Mesendoderm (in vitro differentiated cells): ENCODE measurements around the gene KRT84. TPM values are rescaled to one million over a fixed set of nuclear protein-coding genes. Genes with fewer than 3 reads are reported as not detected.

ENCODE experiments used
- DNase-seq: peaks from one replicate; pipeline ENCODE4 v3.0.0; 2013
- H2AK5ac ChIP-seq: 2 replicates; pipeline ENCODE4 v1.6.1; 2013; ENCODE audit warnings: low read length, inconsistent platforms
- H2BK120ac ChIP-seq: 2 replicates; pipeline ENCODE4 v1.6.1; 2013; ENCODE audit warnings: low read depth, mild to moderate bottlenecking, low read length, moderate library complexity, mixed read lengths
- H2BK15ac ChIP-seq: replicated peaks from 2 replicates; pipeline ENCODE4 v1.6.1; 2013; ENCODE audit warnings: low read depth, mild to moderate bottlenecking, moderate library complexity
- H2BK5ac ChIP-seq: 2 replicates; pipeline ENCODE4 v1.6.1; 2013; ENCODE audit warnings: low read length, inconsistent platforms
- H3K18ac ChIP-seq: 2 replicates; pipeline ENCODE4 v1.6.1; 2013; ENCODE audit warnings: mild to moderate bottlenecking, low read length, mixed read lengths
- H3K23ac ChIP-seq: one replicate; pipeline ENCODE4 v1.6.1; 2013; ENCODE audit warnings: low read length
- H3K27ac ChIP-seq: 2 replicates; pipeline ENCODE4 v1.5.1; 2013; ENCODE audit warnings: low read depth, mild to moderate bottlenecking, inconsistent platforms, low read length, moderate library complexity
- H3K27me3 ChIP-seq: 2 replicates; pipeline ENCODE4 v1.6.1; 2013; ENCODE audit warnings: low read length, control low read depth, mild to moderate bottlenecking, inconsistent platforms; ENCODE audit not compliant: insufficient read depth, poor library complexity
- H3K36me3 ChIP-seq: 2 replicates; pipeline ENCODE4 v1.6.1; 2013; ENCODE audit warnings: low read length, inconsistent platforms; ENCODE audit not compliant: control insufficient read depth, insufficient read depth
- H3K4ac ChIP-seq: one replicate; pipeline ENCODE4 v1.6.1; 2013; ENCODE audit warnings: low read depth, mild to moderate bottlenecking, low read length, moderate library complexity
- H3K4me1 ChIP-seq: 2 replicates; pipeline ENCODE4 v1.6.1; 2013; ENCODE audit warnings: low read depth, low read length, inconsistent platforms; ENCODE audit not compliant: control insufficient read depth
- H3K4me2 ChIP-seq: 2 replicates; pipeline ENCODE4 v1.6.1; 2013; ENCODE audit warnings: low read length
- H3K4me3 ChIP-seq: 2 replicates; pipeline ENCODE4 v1.5.1; 2013; ENCODE audit warnings: mild to moderate bottlenecking, low read length
- H3K56ac ChIP-seq: one replicate; pipeline ENCODE4 v1.6.1; 2013; ENCODE audit warnings: low read length
- H3K79me1 ChIP-seq: 2 replicates; pipeline ENCODE4 v1.6.1; 2013; ENCODE audit warnings: low read length, inconsistent platforms
- H3K79me2 ChIP-seq: 2 replicates; pipeline ENCODE4 v1.6.1; 2013; ENCODE audit warnings: mild to moderate bottlenecking, low read length; ENCODE audit not compliant: control insufficient read depth, insufficient read depth
- H3K9ac ChIP-seq: 2 replicates; pipeline ENCODE4 v1.6.1; 2013; ENCODE audit warnings: low read length, inconsistent platforms
- H4K5ac ChIP-seq: one replicate; pipeline ENCODE4 v1.6.1; 2013; ENCODE audit warnings: low read length
- H4K8ac ChIP-seq: one replicate; pipeline ENCODE4 v1.6.1; 2013; ENCODE audit warnings: low read depth, mild to moderate bottlenecking, control low read depth, low read length, moderate library complexity
- WGBS: extraction: QIAGEN DNeasy Blood & Tissue Kit; methylation state at CpG from one replicate; pipeline ENCODE4 v1.1.7; 2013; ENCODE audit warnings: low lambda C conversion rate, missing lambda C conversion rate; ENCODE audit not compliant: insufficient coverage; ENCODE audit errors: extremely low coverage; 5-methylcytosine and 5-hydroxymethylcytosine counted together
- polyA plus RNA-seq, 2 experiments: library from polyadenylated mRNA; stranded (reverse); fragments of 200-250 nt; gene quantifications; one replicate each; pipeline ENCODE4 v1.2.3, GENCODE V29; 2013

Gene KRT84
- not detected for polyA plus RNA-seq (2013, experiment 1 of 2)
- polyA plus RNA-seq (2013, experiment 2 of 2): not detected

- H3K56ac ChIP-seq: no peak within 1 kb of the TSS
- H2BK5ac ChIP-seq: no peak within 1 kb of the TSS
- H3K4me1 ChIP-seq: peaks cover under 1% of the 10 kb centered on the region
- H4K5ac ChIP-seq: no peak within 1 kb of the TSS
- no peak within 1 kb of the TSS for H3K23ac ChIP-seq
- no peak within 1 kb of the TSS for H2BK15ac ChIP-seq
- no peak within 1 kb of the TSS for H3K4me3 ChIP-seq
- DNase-seq: no peak
- no peak within 1 kb of the TSS for H4K8ac ChIP-seq
- no peaks in the 10 kb centered on the region for H3K27me3 ChIP-seq
- H3K9ac ChIP-seq: no peak within 1 kb of the TSS
- H3K36me3 ChIP-seq: no peaks in the 10 kb centered on the region
- H2BK120ac ChIP-seq: no peak within 1 kb of the TSS
- no peak within 1 kb of the TSS for H3K27ac ChIP-seq
- no peaks in the 10 kb centered on the region for H3K79me2 ChIP-seq
- H3K4me2 ChIP-seq: no peak within 1 kb of the TSS
- H3K79me1 ChIP-seq: no peaks in the 10 kb centered on the region
- H3K4ac ChIP-seq: no peak within 1 kb of the TSS
- H3K18ac ChIP-seq: no peak within 1 kb of the TSS
- H2AK5ac ChIP-seq: no peak within 1 kb of the TSS
- WGBS: no CpG with 5 or more reads among the region's 11 CpGs
Observed at GRCh38 chr12:52385226-52385702, at the start of gene KRT84. Gene KRT84 (minus strand): TSS chr12:52385652. CDS start chr12:52385585, 67 bp downstream.

- WGBS: no CpG with 5 or more reads among the region's 6 CpGs
- H3K27me3 ChIP-seq: no peaks in the 10 kb centered on the region
Observed at GRCh38 chr12:52434760-52435530, 49.5 kb upstream of the KRT84 start.

GRCh38 chr12:52434081-52434733 lies 48.8 kb upstream of the KRT84 start, which contains the start of gene KRT75:
Gene KRT75 (minus strand): TSS chr12:52434371. CDS start chr12:52434304, 67 bp downstream.
- Histone ChIP-seq H3K4me2 (no peak within 1 kb of the TSS), H3K79me1 (no peaks in the 10 kb centered on the region), H3K27ac (no peak within 1 kb of the TSS), H3K36me3 (no peaks in the 10 kb centered on the region), H3K79me2 (no peaks in the 10 kb centered on the region), H2AK5ac (no peak within 1 kb of the TSS), H3K9ac (no peak within 1 kb of the TSS), H2BK15ac (no peak within 1 kb of the TSS), H3K18ac (no peak within 1 kb of the TSS), H3K23ac (no peak within 1 kb of the TSS), H2BK5ac (no peak within 1 kb of the TSS), H3K4me1 (no peaks in the 10 kb centered on the region), H4K5ac (no peak within 1 kb of the TSS), H3K4ac (no peak within 1 kb of the TSS), H4K8ac (no peak within 1 kb of the TSS), H3K27me3 (no peaks in the 10 kb centered on the region), H2BK120ac (no peak within 1 kb of the TSS), H3K4me3 (no peak within 1 kb of the TSS), H3K56ac (no peak within 1 kb of the TSS)
- WGBS: no CpG with 5 or more reads among the region's 20 CpGs
- DNase-seq: no peak

More at GRCh38 chr12:52434760-52435530, 49.5 kb upstream of the KRT84 start:
- Histone ChIP-seq H3K79me2 (no peaks in the 10 kb centered on the region), H2AK5ac (no peak overlapping the region), H3K27ac (no peak overlapping the region), H3K4me3 (no peak overlapping the region), H2BK15ac (no peak overlapping the region), H3K23ac (no peak overlapping the region), H3K4ac (no peak overlapping the region), H3K56ac (no peak overlapping the region), H3K18ac (no peak overlapping the region), H4K8ac (no peak overlapping the region), H3K4me2 (no peak overlapping the region), H3K4me1 (no peaks in the 10 kb centered on the region), H3K36me3 (no peaks in the 10 kb centered on the region), H2BK120ac (no peak overlapping the region), H3K79me1 (no peaks in the 10 kb centered on the region), H2BK5ac (no peak overlapping the region), H3K9ac (no peak overlapping the region), H4K5ac (no peak overlapping the region)
- DNase-seq: no peak

- H3K9ac ChIP-seq: no peak overlapping the region
- H3K27me3 ChIP-seq: no peaks in the 10 kb centered on the region
- no peak overlapping the region for H3K4me2 ChIP-seq
- no peak overlapping the region for H3K18ac ChIP-seq
- H3K79me1 ChIP-seq: no peaks in the 10 kb centered on the region
- H2BK15ac ChIP-seq: no peak overlapping the region
- no peak overlapping the region for H3K56ac ChIP-seq
- no peak overlapping the region for H2AK5ac ChIP-seq
- no peak overlapping the region for H4K5ac ChIP-seq
- H3K4me1 ChIP-seq: no peaks in the 10 kb centered on the region
- no peak overlapping the region for H2BK5ac ChIP-seq
- H4K8ac ChIP-seq: no peak overlapping the region
- H3K4me3 ChIP-seq: no peak overlapping the region
- no peak overlapping the region for H3K4ac ChIP-seq
- no peak overlapping the region for H2BK120ac ChIP-seq
- no peak overlapping the region for H3K27ac ChIP-seq
- WGBS: no CpG with 5 or more reads among the region's 12 CpGs
- DNase-seq: no peak
- no peaks in the 10 kb centered on the region for H3K79me2 ChIP-seq
- H3K23ac ChIP-seq: no peak overlapping the region
- H3K36me3 ChIP-seq: no peaks in the 10 kb centered on the region
Observed at GRCh38 chr12:52433501-52434080, 48.1 kb upstream of the KRT84 start.

GRCh38 chr12:52432559-52433207 lies 47.2 kb upstream of the KRT84 start:
- H3K18ac ChIP-seq: no peak overlapping the region
- no peak overlapping the region for H3K4ac ChIP-seq
- H3K4me3 ChIP-seq: no peak overlapping the region
- no peak overlapping the region for H3K9ac ChIP-seq
- no peaks in the 10 kb centered on the region for H3K36me3 ChIP-seq
- no peak overlapping the region for H2BK120ac ChIP-seq
- no peaks in the 10 kb centered on the region for H3K4me1 ChIP-seq
- H3K27ac ChIP-seq: no peak overlapping the region
- no peak overlapping the region for H2BK5ac ChIP-seq
- H3K27me3 ChIP-seq: no peaks in the 10 kb centered on the region
- no peak overlapping the region for H2BK15ac ChIP-seq
- no peak overlapping the region for H3K4me2 ChIP-seq
- no peak overlapping the region for H4K5ac ChIP-seq
- H3K23ac ChIP-seq: no peak overlapping the region
- DNase-seq: no peak
- no peak overlapping the region for H2AK5ac ChIP-seq
- no peaks in the 10 kb centered on the region for H3K79me1 ChIP-seq
- no peak overlapping the region for H3K56ac ChIP-seq
- WGBS: no CpG with 5 or more reads among the region's 6 CpGs
- no peaks in the 10 kb centered on the region for H3K79me2 ChIP-seq
- no peak overlapping the region for H4K8ac ChIP-seq
